Suprapubic skin (tissue), 4 donors: ENCODE data around the gene FAM209B.
"Not testable (repeated sequence)": the region's sequence is repeated elsewhere in the genome, so short reads cannot be mapped to it uniquely, and the experiment has no call there.

Source experiments
- CTCF ChIP-seq, 2 donors: fragments of 200-600 bp in 1 of 2; fragments of 450-650 bp in 1 of 2; sonication (generic) in 1 of 2; IDR thresholded peaks; one replicate each; pipeline ENCODE4 v1.5.1; 2016 to 2019; ENCODE audit warnings: antibody characterized with exemption in 2 of 2, mild to moderate bottlenecking in 1 of 2, moderate library complexity in 1 of 2
- POLR2A ChIP-seq, 2 donors: fragments of 450-650 bp; IDR thresholded peaks; one replicate each; pipeline ENCODE4 v1.6.1; 2017; ENCODE audit warnings: antibody characterized with exemption in 2 of 2, mild to moderate bottlenecking in 2 of 2, moderate library complexity in 2 of 2
- POLR2AphosphoS5 ChIP-seq, 3 donors: sonication (generic); formaldehyde crosslinking; IDR thresholded peaks; one replicate each; pipeline ENCODE4 v1.6.1; 2017; ENCODE audit warnings: antibody characterized with exemption in 3 of 3

- not testable (repeated sequence) for TF ChIP-seq POLR2A, CTCF, POLR2AphosphoS5 (IDR thresholded peaks at IDR 0.05)
Observed at GRCh38 chr20:56532946-56533345, at the start of gene FAM209B.
